VCaP (cell line): ENCODE results near the gene FAM177B.

Source experiments
- H3K27ac ChIP-seq: fragments of 450-650 bp; 2 replicates; pipeline ENCODE4 v1.5.1; 2017
- CTCF ChIP-seq: fragments of 450-650 bp; conservative IDR thresholded peaks from 2 replicates; pipeline ENCODE4 v1.5.1; 2017; ENCODE audit warnings: mild to moderate bottlenecking, moderate library complexity

FAM177B gene

DNA sequence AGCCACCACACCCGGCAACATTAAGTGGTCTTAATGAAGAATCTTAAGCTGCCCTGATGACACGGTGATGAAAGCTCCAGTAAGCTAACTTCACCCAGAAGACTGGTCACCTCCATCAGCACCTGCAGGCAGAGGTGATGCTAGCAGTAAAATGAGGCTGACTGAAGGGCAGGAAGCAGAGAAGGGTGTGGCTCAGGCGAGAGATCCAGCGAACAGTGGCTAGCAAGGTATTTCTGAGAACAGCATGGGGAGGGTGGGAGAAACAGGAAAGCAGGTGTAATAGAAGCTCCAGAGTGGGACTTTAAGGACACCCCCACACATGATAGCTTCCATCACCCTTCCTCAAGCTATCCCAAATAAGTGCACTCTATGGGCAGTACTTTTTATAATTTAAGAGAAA lies 62.0 kb downstream of the FAM177B start:
- no peak overlapping the region for H3K27ac ChIP-seq
- no peak for TF ChIP-seq CTCF
